Measurements from ENCODE around the gene GPRIN3.

GPRIN3 gene

DNA sequence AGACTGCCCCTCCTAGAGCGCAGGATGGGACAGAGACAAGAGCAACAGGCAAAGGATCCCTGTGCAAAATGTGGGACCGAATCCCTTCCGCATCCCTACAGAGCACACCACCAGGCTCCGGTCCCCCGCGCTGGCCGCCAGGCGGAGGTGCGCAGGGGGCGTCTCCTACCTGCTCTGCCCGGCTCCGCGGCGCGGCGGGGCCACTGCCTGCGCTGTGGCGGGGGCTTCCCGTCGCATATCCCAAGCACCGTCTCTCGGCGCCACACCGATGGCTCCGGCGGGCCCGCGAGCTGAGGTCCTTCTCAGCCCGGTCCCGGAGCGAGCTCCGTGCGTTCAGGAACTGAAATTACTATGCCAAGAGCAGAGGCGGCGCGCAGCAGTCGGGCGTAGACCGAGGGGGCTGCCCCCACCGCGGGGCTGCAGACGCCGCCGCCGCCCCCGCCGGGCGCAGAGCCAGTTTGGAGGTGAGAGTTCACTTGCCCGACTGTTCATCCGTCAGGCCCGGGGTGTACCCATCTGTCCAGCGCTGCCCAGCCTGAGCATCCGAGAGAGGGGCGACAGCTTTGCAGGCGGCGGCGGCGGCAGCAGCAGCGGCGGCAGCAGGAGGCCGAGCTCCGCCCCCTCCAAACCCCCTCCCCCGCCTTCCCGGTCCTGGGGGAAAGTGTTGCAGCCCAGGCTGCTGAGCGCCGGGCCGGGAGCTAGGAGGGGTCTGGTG, at the start of gene GPRIN3:
Gene GPRIN3, minus strand, starts transcription at position 355 of the 715 bp plus-strand sequence. CDS start 57,690 bp downstream, outside the sequence.
- DNase-seq: peak; percentile 42

DNA sequence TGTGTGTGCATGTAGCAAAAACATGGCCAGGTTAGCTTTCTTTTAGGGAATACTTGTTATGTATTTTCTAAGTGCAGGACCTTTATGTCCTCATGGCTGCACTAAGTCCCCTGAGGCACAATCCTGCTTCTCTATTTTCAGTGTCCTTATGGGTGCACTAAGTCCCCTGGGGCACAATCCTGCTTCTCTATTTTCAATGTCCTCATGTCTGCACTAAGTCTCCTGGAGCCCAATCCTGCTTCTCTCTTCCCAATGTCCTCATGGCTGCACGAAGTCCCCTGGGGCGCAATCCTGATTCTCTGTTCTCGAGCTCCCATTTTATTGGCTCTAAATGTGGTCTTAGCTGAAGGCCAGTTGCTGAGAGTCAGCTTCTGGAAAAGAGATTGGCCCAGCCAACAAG, 49.7 kb upstream of the GPRIN3 start:
- DNase-seq: no peak

DNA sequence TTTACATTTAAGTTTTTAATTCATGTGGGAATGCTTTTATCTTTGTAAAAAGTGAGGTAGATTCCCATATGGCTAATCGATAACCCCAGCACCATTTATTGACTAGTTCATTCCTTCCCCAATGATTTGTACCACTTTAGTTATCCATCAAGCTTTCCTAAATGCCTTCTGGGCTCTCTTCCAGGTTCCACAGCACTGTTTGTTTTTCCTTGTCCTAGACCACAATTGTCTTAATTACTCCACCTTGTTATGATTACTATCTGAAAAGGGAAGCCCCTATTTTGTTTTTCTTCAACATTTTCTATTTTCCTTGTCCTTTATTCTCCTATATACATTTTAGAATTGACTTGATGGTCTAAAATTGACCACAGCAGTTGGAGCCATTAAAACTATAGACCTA, 48.5 kb upstream of the GPRIN3 start:
- no peak for DNase-seq

DNA sequence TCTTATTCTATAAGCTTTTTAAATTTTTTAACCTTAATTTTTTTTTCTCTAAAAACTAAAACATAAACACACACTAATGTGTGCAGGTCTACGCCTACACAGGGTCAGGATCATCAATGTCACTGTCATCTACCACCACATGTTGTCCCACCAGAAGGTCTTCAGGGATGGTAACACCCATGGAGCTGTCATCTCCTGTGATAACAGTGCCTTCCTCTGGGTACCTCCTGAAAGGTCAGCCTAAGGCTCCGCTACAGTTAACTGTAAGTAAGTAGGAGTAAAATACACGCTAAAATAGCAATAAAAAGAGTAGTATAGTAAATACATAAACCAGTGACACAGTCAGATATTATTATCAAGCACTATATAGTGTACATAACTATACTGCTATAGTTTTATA, 45.9 kb upstream of the GPRIN3 start:
- DNase-seq: no peak

DNA sequence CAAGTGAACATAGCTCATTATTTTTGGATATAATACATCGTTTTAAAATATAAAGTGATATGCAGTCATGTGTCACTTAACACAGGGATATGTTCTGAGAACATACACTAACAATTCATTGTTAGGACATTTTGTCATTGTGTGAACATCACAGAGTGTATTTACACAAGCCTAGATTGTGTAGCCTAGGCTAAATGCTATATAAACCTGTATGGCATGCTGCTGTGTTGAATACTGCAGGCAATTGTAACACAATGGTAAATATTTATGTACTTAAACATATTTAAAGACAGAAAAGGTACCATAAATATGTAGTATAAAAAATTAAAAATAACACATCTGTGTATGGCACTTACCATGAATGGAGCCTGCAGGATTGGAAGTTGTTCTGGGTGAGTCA, 44.9 kb upstream of the GPRIN3 start:
- no peak for DNase-seq

DNA sequence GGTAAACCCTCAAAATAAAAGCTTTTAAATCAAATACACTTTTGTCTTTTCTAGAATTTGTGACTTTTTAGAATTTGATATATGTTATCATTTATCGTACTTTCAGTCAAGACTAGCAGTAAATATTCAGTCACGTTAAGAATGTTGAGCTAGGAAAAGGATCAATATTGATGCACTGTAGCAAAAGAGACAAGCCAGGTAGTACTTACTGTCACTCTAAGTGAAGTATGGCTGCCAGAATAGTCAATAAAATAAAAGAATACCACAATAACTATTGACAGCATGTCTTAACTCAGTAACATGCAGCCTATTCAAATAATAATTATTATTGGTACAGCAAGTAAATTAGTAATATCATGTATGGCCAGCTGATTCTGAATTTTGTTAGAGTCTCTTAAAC, 43.6 kb upstream of the GPRIN3 start:
- no peak for DNase-seq

DNA sequence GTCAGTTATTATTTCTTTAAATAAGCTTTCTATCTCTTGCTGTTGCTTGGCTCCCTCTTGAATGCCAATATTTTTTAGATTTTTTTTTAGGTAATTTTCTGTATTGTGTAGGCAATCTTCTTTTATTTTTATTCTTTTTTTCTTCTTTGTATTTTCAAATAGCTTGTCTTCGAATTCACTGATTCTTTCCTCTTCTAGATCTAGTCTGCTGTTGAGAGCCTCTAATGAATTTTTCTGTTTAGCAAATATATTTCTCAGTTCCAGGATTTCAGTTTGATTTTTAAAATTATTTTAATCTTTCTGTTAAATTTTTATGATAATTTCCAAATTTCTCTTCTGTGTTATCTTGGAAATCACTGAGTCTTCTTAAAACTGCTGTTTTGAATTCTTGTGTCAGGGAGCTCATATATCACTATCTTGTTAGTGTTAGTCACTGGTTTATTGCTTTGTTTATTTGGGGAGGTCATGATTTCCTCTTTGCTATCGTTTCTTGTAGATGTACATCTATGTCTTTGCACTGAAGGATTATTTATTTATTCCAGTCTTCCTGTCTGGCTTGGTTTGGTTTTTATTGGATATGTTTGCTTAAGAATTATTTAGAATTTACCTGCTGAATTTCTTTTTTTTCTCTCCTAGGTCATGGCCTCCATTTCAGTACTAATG, 39.9 kb upstream of the GPRIN3 start:
- no peak for DNase-seq

DNA sequence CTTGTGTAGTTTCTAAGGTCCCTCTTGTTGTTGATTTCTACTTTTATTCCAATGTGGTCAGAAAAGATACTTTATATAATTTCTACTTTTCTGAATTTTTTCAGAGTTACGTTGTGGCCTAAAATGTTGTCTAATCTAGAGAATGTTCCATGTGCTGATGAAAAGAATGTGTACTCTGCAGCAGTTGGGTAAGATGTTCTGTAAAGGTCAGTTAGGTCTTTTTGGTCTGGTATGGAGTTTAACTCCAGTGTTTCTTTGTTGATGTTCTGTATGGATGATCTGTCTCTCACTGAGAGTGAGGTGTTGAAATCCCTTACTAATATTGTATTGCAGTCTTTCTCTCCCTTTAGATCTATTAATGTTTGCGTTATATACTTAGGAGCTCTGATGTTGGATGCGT, 37.0 kb upstream of the GPRIN3 start:
- DNase-seq: no peak

DNA sequence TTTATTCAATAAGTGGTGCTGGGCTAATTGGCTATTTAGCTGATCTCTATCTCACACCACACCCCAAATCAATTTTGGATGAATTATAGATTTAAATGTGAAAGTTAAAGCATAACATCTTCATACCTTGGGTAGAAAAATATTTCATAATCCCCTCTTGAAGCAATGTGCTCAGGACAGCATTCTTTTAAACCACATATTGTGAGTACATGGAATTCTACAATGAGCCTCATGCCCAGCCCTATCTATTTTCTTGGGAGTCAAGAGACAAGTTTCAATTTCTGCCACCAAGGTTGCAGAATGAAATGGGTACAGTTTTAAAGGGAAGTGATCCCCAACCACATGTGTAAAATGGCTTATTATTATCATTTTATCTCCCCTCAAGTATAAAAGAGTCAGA, 30.6 kb upstream of the GPRIN3 start:
- no peak for DNase-seq

DNA sequence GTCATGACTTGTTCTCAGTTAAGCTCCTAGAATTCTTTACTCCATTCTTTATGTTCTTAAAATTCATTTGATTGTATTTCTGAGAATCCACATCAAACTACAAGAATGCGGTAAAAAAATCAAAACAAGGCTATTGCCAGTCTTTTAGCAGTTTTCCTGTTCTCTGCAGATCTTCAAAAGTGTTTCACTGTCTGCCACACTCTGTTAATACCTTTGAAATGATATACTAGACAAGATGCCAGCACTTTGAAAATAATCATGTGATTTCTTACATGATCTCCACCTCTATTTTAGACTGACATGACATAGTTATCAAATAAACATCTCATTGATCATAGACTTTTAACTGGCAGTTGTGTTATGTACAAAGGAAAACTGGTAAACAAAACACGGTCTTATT, 30.1 kb upstream of the GPRIN3 start:
- DNase-seq: no peak

DNA sequence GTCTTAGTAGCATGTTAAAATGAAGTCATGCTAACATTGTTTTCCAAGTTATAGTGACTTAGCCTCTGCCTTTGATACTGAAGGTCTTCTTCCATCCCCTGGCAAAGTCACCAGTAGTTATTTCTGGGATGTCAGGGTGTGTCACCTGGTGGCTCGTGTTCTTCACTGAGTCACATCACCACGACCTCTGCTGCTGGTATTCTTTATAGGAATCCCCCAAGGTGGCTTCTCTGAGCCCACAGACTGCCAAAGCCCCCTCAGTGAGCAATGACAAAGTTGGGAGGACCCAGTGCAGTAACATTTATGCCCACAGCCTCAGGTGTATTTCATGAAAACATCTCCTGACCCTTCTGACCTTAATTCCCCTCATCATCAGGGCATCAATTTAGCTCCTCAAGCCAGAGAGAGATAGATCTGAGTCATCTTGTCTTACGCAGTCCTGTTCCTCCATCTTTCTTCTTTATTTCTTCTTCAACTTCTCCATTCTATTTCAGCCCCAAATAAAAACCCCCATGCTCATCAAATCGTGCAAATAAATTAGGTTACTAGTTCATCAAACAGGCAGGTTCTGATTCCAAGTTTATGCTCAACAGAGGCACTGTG, 29.3 kb upstream of the GPRIN3 start:
- no peak for DNase-seq

DNA sequence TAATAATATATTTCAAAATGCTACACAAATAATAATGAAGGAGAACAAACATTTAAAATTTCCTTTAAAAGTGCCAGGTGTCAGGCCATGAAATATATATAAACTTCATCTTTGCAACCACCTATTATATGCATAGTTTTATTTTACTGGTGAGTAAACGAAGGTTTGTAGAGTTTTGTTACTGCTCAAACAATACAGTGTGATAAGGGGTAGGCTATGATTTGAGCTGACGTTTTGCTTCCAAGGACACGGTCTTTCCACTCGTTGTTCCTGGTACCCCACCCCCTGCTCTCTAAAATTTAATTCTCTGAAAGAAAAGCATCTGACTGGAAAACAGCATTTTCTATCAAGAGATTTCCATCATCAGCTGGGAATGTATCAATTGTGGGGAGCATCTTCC, 27.2 kb upstream of the GPRIN3 start:
- no peak for DNase-seq

DNA sequence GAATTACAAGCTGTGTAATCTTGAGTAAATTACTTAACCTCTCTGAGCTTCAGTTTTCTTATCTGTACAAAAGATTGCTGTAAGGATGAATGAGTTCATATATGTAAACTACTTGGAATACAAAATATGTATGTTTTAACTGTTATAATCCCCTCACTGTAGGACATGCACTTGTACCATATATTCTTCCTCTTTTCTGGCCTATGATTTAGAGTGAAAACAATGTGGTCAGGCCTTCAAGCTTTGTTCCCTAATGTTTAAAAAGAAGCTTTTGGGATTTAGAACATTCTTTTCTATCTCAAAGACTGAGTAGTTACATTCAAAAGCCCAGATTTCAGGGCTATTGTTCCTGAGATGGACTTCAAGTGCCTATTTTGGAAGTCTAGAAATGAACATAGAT, 26.7 kb upstream of the GPRIN3 start:
- peak; percentile 2 for DNase-seq

DNA sequence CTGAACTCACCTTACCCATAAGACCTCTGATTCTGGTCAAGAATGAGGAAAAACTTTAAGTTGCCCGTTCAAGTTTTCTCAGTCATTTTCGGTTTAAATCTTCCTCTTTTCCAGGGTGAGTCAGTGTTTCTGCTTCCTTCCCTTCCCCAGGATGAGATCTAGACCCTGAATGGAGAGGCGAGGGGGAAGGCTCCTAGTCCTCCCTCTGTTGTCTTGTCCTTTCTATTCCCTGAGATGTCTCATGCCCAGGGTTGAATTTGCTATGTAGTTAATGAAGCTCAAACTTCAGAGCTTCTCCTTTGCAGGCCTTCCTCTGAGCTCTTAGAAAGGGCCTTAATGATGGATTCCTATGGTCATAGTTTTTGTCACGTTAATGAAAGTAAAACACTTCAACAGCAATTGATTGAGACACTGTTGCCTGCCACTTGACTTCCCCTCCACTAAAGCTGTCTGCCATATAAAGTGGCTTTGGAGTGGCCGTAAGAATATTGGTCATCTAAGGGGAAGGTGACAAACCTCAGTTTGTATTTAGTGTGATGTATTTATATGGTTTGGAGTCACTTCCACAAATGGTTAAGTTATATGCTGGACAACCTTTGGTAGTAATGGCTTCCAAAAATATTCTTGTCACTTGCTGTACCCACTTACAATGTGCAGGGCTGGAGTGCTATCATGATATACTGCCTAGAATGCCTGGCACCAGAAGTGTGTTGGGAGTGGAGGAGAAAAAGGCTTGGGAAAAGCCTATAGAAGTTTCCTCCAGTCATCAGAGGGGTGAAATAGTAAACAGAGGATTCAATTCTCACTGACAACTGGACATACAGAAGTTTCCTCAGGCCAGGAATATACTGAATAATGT, 24.3 kb upstream of the GPRIN3 start:
- DNase-seq: no peak

DNA sequence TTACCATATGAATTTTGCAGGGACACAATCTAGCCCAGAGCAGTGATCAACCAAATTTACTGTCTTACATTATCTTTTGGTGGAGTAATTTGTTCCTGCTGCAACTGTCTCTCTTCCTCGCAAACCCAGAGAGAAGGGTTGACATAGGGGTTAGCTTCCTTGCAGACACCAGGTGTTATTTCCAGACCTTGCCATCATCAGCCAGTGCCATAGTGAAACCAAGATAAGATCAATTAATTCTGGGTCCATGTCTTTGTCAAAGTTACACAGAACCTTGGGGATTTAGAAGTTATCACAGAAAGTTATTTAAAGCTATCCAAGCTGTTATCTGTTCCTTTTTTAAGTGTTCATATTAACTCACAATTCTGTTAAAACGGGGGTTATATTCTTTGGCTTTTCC, 23.6 kb upstream of the GPRIN3 start:
- DNase-seq: no peak

DNA sequence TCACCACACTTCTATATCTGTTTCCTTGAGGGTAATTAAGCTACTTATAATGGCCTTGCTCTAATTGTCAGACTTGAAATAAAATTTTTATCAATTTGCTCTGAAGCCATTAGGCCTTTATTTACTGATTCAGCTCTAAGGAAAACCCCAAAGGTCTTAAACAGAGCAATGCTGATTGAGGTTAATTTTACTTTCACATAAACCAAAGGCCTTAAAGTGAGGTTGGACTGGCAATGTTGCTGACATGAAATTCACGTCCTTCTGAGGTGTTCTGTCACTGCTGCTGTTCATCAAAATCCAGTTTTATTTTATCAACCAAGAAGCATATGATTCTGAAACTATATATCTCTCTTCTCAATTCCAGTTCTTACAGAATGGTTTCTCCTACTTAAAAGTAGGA, 21.7 kb upstream of the GPRIN3 start:
- DNase-seq: no peak

DNA sequence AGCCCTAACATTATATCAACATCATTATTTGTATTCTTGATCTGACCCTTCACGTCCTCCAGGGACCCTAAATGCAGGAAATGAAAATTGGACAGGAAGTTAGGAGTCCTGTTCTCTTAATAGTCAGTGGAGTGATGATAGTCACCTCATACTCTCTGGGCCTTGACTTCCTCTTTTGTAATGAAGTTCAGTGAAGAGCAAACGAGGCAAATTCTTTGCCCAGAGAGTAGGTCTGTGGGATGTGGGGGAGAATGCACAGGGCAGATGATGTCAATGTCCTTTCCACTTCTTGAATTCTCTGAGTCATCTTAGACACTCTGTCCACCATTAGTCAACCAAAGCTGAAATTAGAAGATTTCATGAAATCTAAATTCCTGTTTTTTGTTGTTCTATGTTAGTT, 17.1 kb upstream of the GPRIN3 start:
- peak; percentile 51 for DNase-seq

DNA sequence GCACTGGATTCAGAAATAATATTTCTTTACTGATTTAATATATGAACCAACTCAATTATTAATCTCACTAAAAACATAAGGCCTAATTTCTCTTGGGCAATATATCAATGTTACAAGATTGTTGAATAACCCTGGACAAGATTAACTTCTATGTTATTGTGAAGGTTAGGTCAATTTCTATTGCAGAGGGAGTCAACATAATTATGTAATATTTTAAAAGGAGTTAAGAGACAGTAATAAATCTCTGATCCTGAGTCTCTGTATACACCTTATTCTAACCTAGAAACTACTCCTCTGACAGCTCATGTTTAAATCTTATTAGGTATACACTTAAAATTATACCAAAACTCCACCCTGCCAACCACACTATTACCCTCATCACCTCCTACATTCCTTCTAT, 15.1 kb upstream of the GPRIN3 start:
- DNase-seq: no peak

DNA sequence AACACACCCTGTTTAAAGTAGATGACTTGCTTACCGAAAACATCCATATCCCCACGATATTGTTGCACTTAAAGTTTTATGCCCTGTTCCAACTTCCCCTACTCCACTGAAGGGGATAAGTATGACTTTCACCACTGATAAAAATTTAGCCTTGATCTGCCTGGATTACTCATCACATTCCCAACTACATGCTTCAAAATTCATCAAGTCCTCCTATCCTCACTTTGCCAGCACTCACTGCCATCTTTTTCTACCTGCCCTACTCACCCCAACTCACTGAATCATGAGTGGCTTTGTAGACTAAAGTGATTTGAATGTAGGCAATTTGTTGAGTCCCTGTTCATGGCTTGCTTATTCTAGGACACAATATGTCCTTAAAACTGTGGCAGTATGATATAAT, 12.2 kb upstream of the GPRIN3 start:
- no peak for DNase-seq

DNA sequence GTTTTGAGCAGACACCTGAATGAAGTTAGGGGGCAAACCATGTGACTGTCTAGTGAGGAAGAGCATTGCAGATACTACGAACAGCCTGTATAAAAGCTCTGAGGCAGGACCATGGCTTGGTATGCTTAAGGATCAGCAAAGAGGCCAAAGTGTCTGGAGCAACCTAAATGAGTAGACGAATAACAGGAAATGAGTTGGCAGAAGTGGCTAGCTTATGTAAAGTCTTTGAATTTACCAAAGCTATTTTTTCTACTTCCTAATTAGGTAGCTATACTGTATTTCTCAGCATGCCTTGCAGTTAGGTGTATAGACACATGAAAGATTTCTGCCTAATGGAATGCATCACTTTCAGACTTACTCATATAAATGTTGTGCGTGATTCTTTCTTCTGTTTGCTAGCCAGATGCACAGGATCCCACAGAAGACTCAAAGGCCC, 9.3 kb upstream of the GPRIN3 start:
- peak; percentile 65 for DNase-seq

DNA sequence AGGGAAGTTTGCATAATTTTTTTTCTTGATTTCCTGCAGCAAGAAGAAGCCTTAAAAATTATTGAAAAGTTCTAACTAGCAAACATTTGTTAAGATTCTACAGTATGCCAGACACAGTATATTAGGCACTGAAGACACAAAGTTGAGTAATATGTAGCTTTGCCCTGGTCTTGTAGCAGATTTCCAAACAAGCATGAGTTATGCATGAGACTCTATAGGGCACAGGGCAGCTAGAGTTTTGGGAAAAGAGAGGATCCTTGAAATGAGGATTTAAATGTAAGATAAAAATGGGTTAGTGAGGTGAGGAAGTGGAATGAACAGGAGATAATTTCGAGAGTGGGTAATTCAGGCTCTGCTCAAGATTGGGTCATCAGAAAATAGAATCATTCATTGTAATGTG, 8.6 kb upstream of the GPRIN3 start:
- no peak for DNase-seq

DNA sequence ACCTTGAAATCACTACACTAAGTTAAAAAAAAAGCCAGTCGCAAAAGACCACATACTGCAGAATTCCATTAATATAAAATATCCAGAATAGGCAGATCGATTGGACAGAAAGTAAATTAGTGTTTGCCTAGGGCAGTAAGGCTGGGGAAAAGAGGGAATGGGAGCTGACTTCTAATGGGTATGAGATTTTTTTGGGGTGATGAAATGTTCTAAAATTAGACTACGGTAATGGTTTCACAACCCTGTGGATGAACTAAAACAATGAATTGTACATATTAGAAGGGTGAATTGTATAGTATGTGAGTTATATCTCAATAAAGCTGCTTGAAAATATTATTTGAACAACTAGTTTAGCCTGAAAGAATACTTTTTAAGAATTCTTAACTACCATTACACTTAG, 6.7 kb upstream of the GPRIN3 start:
- DNase-seq: no peak

DNA sequence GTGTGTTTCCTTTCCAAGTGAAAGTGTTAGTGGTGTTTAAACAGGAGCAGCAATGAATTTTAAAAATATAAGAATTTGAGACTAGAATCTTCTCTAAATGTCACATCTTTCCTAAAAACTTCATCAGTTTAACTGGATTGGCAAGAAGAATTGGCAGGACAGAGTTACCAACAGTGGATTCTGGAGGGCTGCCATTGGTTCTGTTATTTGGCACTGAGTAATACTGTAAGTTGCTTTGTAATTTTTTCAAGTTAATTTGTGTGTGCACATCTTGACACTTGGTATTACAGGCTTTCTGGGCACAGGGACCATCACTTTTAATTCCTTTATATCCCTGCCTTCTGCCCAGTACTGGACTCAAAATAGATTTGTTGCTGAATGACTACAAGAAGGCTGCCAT, 4.5 kb upstream of the GPRIN3 start:
- no peak for DNase-seq

DNA sequence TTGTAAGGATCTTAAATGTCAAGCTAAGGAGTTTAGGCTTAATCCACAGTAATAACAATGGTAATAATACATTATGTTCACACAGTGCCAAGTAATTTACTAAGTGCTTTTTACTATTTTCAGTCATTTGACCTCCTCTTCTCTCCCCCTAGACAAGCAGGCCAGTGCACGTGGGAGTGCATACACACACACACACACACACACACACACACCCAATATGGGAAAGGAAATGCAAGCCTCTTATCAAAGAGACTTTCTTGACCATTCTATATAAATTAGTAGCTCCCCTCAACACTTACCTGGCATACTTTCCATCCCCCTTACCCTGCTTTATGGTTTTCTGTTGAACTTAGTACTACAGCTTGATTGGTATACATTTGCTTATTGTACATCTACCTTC, 3.8 kb upstream of the GPRIN3 start:
- DNase-seq: no peak

Data from GDM1 (cell line).